ENCODE measurements around the gene KIAA1549. TPM values are rescaled to one million over a fixed set of nuclear protein-coding genes. Genes with fewer than 3 reads are reported as not detected.

KIAA1549 gene
- polyA plus RNA-seq, 3 donors, result 0.22 to 5.4 (median 0.31) TPM

GRCh38 chr7:138875794-138876193 is 105.4 kb downstream of the KIAA1549 start:
- H3K27ac ChIP-seq (ENCODE audit: low read depth, low read length), result no peak overlapping the region
- 75 to 93% (median 78%) methylated on average over 9 of the region's 9 CpGs for WGBS, 3 donors

- 85 to 89% (median 85%) methylated on average over 5 of the region's 5 CpGs for WGBS, 3 donors
- no peak overlapping the region for H3K27ac ChIP-seq (ENCODE audit: low read depth, low read length)
Observed at GRCh38 chr7:138873220-138873892, 107.8 kb downstream of the KIAA1549 start.

- WGBS, 3 donors, result 90 to 98% (median 94%) methylated on average over 4 of the region's 4 CpGs
Observed at GRCh38 chr7:138872576-138872975, 108.6 kb downstream of the KIAA1549 start.

GRCh38 chr7:138871814-138872090 is 109.4 kb downstream of the KIAA1549 start:
- WGBS, 3 donors, result 92 to 98% (median 96%) methylated on average over 5 of the region's 5 CpGs
- H3K27ac ChIP-seq (ENCODE audit: low read depth, low read length), result no peak overlapping the region

More at GRCh38 chr7:138872576-138872975, 108.6 kb downstream of the KIAA1549 start:
- H3K27ac ChIP-seq (ENCODE audit: low read depth, low read length), result no peak overlapping the region

DNA sequence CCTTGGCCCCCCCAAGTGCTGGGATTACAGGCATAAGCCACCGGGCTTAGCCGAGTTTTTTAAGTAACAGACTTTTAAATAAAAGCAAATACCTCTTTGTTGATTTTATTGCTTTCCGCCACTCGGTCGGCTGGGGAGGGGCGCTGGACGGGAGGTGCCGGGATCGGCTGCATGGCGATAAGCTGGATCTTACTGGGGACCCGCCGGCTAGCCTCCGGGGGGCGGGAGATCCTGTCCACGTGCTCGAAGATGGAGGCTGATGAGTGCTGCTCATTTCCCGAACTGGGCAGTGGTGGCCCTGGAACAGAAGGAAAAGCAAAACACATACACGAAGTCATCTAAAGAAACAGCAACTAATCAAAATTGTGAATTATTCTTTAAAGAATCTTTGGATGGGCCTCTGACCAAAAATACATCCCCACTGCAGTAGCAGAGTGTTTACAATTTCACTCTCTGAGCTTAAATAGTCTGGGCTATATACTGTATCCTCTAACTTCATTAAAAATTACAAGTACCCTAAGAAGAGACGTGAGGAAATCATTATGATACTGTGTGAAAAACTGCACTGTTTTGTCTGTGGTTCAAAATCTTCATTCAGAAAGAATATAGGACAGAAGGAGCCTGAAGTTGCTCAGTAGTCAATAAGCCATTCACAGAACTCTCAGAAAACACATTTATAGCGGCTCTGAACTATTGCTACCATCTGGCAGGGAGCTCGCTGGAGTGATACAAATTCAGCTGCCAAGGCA is 110.0 kb downstream of the KIAA1549 start:
- WGBS, 3 donors, result 94 to 96% (median 94%) methylated on average over 21 of the region's 21 CpGs
- H3K27ac ChIP-seq (ENCODE audit: low read depth, low read length), result no peak overlapping the region

- no peak overlapping the region for H3K27ac ChIP-seq (ENCODE audit: low read depth, low read length)
- WGBS, 3 donors, result 97 to 98% (median 97%) methylated on average over 30 of the region's 30 CpGs
Observed at GRCh38 chr7:138869353-138869752, 111.8 kb downstream of the KIAA1549 start.

DNA sequence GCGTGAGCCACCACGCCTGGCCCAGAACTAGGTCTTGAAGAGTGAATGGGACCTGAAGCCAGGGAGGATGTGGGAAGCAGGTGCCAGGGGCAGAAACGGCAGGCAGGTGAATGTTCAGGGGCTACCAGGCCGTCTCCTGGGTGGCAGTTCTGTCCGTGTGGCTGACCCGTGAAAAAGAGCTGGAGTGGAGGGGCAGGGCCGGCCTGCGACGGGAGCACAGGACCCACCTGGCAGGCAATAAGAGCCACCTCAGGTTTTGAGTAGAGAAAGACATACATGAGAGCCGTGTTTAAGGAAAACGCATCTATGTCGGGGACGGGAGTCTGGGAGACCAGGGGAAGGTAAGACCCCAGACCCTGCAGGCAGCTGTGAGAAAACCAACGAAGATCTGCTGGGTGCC is 112.5 kb downstream of the KIAA1549 start:
- no peak overlapping the region for H3K27ac ChIP-seq (ENCODE audit: low read depth, low read length)
- 93 to 96% (median 94%) methylated on average over 14 of the region's 14 CpGs for WGBS, 3 donors

- WGBS, 3 donors, result 94 to 95% (median 95%) methylated on average over 19 of the region's 19 CpGs
- H3K27ac ChIP-seq (ENCODE audit: low read depth, low read length), result no peak overlapping the region
Observed at GRCh38 chr7:138867744-138868143, 113.4 kb downstream of the KIAA1549 start.

- no peak overlapping the region for H3K27ac ChIP-seq (ENCODE audit: low read depth, low read length)
Observed at GRCh38 chr7:138866353-138866752, 114.8 kb downstream of the KIAA1549 start.

DNA sequence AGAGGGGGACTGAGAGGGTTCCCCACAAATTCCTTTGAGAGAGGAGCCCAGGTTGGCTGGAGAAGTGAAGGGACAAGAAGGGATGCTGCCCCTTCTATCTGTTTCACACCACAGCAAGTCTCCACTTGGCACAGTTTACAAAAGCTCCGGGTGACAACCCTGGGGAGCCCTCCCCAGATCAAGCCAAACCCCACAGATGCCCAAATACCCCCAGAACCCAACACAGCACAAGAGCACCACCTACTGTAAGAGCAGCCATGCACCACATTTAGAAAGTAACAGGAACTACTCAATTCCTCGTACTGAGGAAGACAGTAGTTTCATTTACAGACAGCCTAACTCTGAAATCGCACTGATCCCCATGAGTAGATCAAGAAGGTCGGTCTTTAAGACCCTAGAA is 115.3 kb downstream of the KIAA1549 start:
- WGBS, 3 donors, result 65 to 83% (median 81%) methylated on average over 4 of the region's 4 CpGs
- H3K27ac ChIP-seq (ENCODE audit: low read depth, low read length), result no peak overlapping the region

More at GRCh38 chr7:138866353-138866752, 114.8 kb downstream of the KIAA1549 start:
- WGBS, 3 donors, result 95 to 97% (median 97%) methylated on average over 9 of the region's 9 CpGs

- H3K27ac ChIP-seq (ENCODE audit: low read depth, low read length), result no peak overlapping the region
- WGBS, 3 donors, result 82 to 90% (median 87%) methylated on average over 3 of the region's 3 CpGs
Observed at GRCh38 chr7:138864667-138865066, 116.5 kb downstream of the KIAA1549 start.

GRCh38 chr7:138863931-138864330 is 117.3 kb downstream of the KIAA1549 start:
- WGBS, 3 donors, result 93 to 97% (median 93%) methylated on average over 9 of the region's 9 CpGs
- no peak overlapping the region for H3K27ac ChIP-seq (ENCODE audit: low read depth, low read length)

DNA sequence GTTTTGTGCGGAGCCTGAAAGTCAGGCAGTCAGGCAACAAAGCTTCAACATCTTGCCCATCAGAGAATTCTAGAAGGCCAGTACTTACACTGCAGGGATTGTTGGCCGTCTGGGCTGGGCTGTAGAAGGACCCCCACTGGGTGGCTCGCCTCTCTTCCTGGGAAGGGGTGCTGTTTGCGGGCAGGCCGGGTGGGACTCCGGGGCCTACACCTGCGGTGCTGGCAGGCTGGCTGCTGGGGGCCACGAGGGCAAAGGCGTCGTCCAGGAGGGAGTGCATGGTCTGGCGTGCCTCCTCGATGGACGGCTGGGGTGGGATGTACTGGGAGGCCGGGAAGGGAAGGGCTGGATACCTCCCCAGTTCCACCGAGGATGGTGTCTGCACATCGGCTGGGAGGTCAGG is 120.1 kb downstream of the KIAA1549 start:
- 93 to 96% (median 93%) methylated on average over 16 of the region's 16 CpGs for WGBS, 3 donors
- no peak overlapping the region for H3K27ac ChIP-seq (ENCODE audit: low read depth, low read length)

- H3K27ac ChIP-seq (ENCODE audit: low read depth, low read length), result no peak overlapping the region
Observed at GRCh38 chr7:138857728-138858127, 123.5 kb downstream of the KIAA1549 start.

DNA sequence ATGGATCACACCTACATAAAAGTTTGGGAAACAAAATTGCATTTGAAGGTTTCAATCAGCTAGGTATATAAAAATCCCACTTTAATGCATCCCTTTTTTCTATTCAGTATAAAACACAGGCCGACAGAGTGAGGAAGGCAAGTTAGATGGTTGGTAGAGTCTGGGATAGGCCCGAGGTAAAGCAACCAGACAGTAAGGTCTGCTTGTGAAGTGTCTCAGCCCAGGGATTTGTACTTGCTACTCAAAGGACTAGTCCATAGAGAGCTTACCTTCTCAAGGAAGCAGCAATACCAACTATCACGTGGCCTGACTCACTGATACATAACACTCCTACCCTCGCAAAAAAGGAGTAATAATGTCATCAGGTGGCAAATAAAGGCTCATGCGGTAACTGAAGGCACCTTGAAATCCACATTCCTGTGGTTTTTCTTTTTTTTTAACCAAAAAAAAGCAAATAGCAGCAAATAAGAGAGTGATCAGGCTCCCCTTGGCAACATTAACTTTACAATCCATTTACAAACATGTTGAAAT is 127.0 kb downstream of the KIAA1549 start:
- no peak overlapping the region for H3K27ac ChIP-seq (ENCODE audit: low read depth, low read length)
- WGBS, 3 donors, result 90 to 93% (median 93%) methylated on average over 5 of the region's 5 CpGs

DNA sequence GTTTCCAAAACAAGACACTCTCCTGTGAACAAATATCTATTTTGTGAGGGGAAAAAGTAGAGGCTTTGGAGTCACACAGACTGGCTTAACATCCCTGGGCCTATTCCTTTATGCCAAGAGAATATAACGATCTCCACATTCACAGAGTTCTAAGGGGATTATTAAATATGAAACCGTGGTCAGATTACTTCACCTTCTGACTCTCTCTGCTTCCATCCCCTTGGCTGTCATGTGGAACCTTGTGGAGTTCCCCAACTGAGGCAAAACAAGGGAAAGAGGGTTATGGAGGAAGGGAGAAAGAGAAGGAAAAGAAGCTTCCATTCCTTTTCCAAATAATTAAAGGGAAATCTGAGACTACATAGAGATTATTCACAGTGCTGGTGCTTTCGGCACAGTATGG is 127.7 kb downstream of the KIAA1549 start:
- WGBS, 3 donors, result 83 to 88% (median 87%) methylated on average over 3 of the region's 3 CpGs
- no peak overlapping the region for H3K27ac ChIP-seq (ENCODE audit: low read depth, low read length)

GRCh38 chr7:138852469-138852868 is 128.7 kb downstream of the KIAA1549 start:
- no peak overlapping the region for H3K27ac ChIP-seq (ENCODE audit: low read depth, low read length)
- WGBS, 3 donors, result 92 to 96% (median 95%) methylated on average over 5 of the region's 5 CpGs

- H3K27ac ChIP-seq (ENCODE audit: low read depth, low read length), result no peak overlapping the region
- WGBS, 3 donors, result 98% methylated on average over 5 of the region's 5 CpGs
Observed at GRCh38 chr7:138849701-138850100, 131.5 kb downstream of the KIAA1549 start.

DNA sequence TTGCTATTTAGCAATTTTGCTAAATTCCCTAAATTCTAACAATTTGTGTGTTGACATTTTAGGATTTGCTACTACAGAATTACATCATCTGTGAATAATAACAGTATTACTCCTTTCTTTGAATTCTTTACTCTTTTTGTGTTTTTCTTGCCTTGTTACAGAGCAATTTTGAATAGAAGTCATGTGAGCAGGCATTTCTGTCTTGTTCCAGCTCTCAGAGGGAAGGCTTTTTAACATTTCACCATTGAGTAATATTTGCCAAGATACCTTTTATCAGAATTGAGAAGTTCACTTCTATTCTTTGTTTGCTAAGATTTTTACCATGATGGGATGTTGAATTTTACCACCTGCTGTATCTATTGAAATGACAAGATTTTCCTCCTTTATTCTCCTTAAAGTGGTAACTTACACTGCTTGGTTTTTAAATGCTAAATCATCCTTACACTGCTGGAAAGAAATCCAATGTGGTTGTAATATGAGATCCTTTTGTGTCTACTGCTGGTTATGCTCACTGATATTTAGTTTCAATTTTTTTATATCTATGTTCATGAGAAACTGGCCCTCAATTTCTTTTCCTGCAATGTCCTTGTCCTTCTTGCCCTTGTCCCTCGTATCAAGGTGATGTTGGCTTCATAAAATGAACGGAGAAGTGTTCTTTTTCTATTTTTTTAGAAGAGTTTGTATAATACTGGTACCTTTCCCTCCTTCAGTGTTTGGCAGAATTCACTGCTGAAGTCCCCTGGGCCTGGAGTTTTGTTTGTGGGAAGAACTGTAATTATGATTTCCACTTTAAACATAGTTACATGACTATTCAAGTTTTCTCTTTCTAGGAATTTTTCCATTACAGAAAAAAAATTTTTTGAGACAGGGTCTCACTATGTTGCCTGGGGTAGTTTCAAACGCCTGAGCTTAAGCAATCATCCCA is 132.9 kb downstream of the KIAA1549 start:
- 70 to 88% (median 72%) methylated on average over 3 of the region's 3 CpGs for WGBS, 3 donors
- H3K27ac ChIP-seq (ENCODE audit: low read depth, low read length), result no peak overlapping the region

Data from adipose tissue (tissue), 3 donors.